Stomach (tissue), 4 donors: ENCODE data around the gene C7orf33.

Source experiments
- POLR2A ChIP-seq, 4 donors: fragments of 450-650 bp; IDR thresholded peaks; one replicate each; pipeline ENCODE4 v1.6.1; 2016; ENCODE audit warnings: antibody characterized with exemption in 4 of 4, control low read depth in 2 of 4, mild to moderate bottlenecking in 1 of 4, moderate library complexity in 1 of 4
- POLR2AphosphoS5 ChIP-seq, 3 donors: sonication (generic); formaldehyde crosslinking; IDR thresholded peaks; one replicate each; pipeline ENCODE4 v1.6.1; 2016; ENCODE audit warnings: antibody characterized with exemption in 3 of 3
- TF ChIP-seq, protein P1 (sequence below), 7 experiments: fragments of 450-650 bp in 4 of 7; fragments of 200-600 bp in 3 of 7; sonication (generic) in 3 of 7; IDR thresholded peaks; one replicate each; pipeline ENCODE4 v1.5.1; 2016 to 2019; ENCODE audit warnings: antibody characterized with exemption in 7 of 7, control low read depth in 2 of 7, mild to moderate bottlenecking in 1 of 7

DNA sequence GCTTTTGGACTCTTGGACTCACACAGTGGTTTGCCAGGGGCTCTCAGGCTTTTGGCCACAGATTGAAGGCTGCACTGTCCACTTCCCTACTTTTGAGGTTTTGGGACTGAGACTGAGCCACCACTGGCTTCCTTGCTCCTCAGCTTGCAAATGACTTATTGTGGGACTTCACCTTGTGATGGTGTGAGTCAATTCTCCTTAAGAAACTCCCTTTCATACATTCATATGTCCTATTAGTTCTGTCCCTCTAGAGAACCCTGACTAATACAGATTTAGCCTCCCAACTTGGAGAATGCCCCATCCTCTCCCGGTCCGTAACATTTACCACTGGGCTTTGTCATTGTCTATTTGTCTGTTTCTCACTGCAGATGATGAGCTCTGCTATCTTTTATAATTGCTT is 55.3 kb downstream of the C7orf33 start:
- TF ChIP-seq, protein P1, sequence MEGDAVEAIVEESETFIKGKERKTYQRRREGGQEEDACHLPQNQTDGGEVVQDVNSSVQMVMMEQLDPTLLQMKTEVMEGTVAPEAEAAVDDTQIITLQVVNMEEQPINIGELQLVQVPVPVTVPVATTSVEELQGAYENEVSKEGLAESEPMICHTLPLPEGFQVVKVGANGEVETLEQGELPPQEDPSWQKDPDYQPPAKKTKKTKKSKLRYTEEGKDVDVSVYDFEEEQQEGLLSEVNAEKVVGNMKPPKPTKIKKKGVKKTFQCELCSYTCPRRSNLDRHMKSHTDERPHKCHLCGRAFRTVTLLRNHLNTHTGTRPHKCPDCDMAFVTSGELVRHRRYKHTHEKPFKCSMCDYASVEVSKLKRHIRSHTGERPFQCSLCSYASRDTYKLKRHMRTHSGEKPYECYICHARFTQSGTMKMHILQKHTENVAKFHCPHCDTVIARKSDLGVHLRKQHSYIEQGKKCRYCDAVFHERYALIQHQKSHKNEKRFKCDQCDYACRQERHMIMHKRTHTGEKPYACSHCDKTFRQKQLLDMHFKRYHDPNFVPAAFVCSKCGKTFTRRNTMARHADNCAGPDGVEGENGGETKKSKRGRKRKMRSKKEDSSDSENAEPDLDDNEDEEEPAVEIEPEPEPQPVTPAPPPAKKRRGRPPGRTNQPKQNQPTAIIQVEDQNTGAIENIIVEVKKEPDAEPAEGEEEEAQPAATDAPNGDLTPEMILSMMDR (IDR thresholded peaks at IDR 0.05): no peak
- no peak for TF ChIP-seq POLR2A (IDR thresholded peaks at IDR 0.05)
- TF ChIP-seq POLR2AphosphoS5 (IDR thresholded peaks at IDR 0.05): no peak
